Osteocyte (in vitro differentiated cells): ENCODE results near the gene GLB1L2. TPM values are rescaled to one million over a fixed set of nuclear protein-coding genes. Genes with fewer than 3 reads are reported as not detected.

Source experiments
- DNase-seq: peaks from one replicate; pipeline ENCODE4 v3.0.0; 2021; ENCODE audit warnings: mixed read lengths; ENCODE audit not compliant: unreplicated experiment; ENCODE audit errors: extremely low spot score
- H3K27ac Mint-ChIP-seq: one replicate; pipeline ENCODE4 v1.8.0; 2021; ENCODE audit warnings: mild to moderate bottlenecking, mixed read lengths; ENCODE audit not compliant: unreplicated experiment
- H3K27me3 Mint-ChIP-seq: one replicate; pipeline ENCODE4 v1.8.0; 2021; ENCODE audit warnings: mixed read lengths; ENCODE audit not compliant: unreplicated experiment
- H3K36me3 Mint-ChIP-seq: one replicate; pipeline ENCODE4 v1.8.0; 2021; ENCODE audit warnings: mixed read lengths; ENCODE audit not compliant: unreplicated experiment
- H3K4me1 Mint-ChIP-seq: one replicate; pipeline ENCODE4 v1.8.0; 2021; ENCODE audit warnings: mixed read lengths; ENCODE audit not compliant: unreplicated experiment
- H3K4me3 Mint-ChIP-seq: one replicate; pipeline ENCODE4 v1.8.0; 2021; ENCODE audit warnings: mild to moderate bottlenecking, moderate library complexity, mixed read lengths; ENCODE audit not compliant: unreplicated experiment
- H3K9me3 Mint-ChIP-seq: one replicate; pipeline ENCODE4 v1.8.0; 2021; ENCODE audit warnings: mixed read lengths; ENCODE audit not compliant: unreplicated experiment
- total RNA-seq: library from RNA; stranded (reverse); gene quantifications from 2 replicates; pipeline ENCODE4 v1.2.1, GENCODE V29; 2021
- TF ChIP-seq, protein P1 (sequence below): fragments of 200-600 bp; sonication (generic); IDR thresholded peaks from 2 replicates; pipeline ENCODE4 v1.5.0; 2021; ENCODE audit warnings: antibody characterized with exemption, mild to moderate bottlenecking, moderate library complexity

The GLB1L2 gene
- total RNA-seq, 1 donor from 2014 or later = not detected

DNA sequence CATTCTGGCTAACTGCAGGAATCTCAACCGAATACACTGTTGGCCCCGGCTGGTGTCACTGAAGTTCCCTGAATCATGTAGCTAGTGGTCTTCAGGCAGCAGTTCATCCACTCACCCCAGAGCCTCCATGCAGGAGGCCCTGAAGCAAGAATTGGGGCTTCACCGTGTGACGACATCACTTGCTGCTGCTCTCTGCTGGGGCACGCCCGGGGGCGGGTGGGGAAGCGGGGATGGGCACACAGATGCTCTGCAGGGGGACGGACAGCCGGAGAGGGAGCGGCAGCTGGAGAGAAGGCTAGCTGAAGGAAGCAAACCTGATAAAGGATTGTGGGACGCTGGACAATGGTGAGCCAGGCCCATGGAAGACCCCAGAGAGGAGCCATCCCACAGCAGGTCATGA is 63.2 kb downstream of the GLB1L2 start:
- no peak for DNase-seq
- H3K36me3 Mint-ChIP-seq = no peaks in the 10 kb centered on the region
- no peaks in the 10 kb centered on the region for H3K9me3 Mint-ChIP-seq
- H3K27ac Mint-ChIP-seq = no peak overlapping the region
- TF ChIP-seq, protein P1, sequence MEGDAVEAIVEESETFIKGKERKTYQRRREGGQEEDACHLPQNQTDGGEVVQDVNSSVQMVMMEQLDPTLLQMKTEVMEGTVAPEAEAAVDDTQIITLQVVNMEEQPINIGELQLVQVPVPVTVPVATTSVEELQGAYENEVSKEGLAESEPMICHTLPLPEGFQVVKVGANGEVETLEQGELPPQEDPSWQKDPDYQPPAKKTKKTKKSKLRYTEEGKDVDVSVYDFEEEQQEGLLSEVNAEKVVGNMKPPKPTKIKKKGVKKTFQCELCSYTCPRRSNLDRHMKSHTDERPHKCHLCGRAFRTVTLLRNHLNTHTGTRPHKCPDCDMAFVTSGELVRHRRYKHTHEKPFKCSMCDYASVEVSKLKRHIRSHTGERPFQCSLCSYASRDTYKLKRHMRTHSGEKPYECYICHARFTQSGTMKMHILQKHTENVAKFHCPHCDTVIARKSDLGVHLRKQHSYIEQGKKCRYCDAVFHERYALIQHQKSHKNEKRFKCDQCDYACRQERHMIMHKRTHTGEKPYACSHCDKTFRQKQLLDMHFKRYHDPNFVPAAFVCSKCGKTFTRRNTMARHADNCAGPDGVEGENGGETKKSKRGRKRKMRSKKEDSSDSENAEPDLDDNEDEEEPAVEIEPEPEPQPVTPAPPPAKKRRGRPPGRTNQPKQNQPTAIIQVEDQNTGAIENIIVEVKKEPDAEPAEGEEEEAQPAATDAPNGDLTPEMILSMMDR = no peak
- no peak overlapping the region for H3K4me3 Mint-ChIP-seq
- no peaks in the 10 kb centered on the region for H3K27me3 Mint-ChIP-seq
- no peaks in the 10 kb centered on the region for H3K4me1 Mint-ChIP-seq

DNA sequence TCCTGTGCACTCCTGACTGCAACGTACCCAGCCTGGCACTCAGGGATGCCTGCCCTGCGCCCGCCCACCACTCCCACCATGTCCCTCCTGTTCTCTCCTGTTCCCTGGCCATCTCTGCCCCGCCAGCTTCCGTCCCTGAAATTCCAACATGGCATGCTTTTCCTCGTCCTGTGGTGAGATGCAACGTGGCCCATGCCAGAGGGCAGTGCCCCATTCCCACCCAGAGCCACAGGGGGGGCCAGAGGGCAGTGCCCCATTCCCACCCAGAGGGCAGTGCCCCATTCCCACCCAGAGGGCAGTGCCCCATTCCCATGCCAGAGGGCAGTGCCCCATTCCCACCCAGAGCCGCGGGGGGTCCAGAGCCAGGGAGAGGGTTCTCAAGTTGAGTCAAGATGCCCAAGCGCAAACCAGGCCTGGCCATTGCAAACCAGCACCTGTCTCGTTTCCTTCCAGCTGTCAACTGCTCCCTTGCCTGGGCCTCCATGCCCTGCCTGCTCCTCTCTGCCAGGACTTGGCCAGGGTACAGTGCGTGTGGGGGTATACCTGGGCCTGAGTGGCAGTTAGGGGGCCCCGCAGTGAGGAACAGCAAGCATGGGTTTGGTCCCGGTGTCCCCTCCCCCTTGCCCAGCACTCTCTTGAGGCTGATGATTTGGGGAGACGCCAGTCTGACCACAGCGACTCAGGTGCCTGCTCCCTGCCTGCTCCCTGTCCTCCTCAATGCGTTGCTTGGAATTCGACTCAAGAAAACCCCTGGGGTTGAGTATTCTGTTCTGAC is 65.7 kb downstream of the GLB1L2 start:
- no peaks in the 10 kb centered on the region for H3K36me3 Mint-ChIP-seq
- no peaks in the 10 kb centered on the region for H3K4me1 Mint-ChIP-seq
- H3K9me3 Mint-ChIP-seq = peaks cover 11% of the 10 kb centered on the region
- no peak overlapping the region for H3K27ac Mint-ChIP-seq
- TF ChIP-seq, protein P1 = no peak
- no peak for DNase-seq
- H3K4me3 Mint-ChIP-seq = no peak overlapping the region
- H3K27me3 Mint-ChIP-seq = no peaks in the 10 kb centered on the region

DNA sequence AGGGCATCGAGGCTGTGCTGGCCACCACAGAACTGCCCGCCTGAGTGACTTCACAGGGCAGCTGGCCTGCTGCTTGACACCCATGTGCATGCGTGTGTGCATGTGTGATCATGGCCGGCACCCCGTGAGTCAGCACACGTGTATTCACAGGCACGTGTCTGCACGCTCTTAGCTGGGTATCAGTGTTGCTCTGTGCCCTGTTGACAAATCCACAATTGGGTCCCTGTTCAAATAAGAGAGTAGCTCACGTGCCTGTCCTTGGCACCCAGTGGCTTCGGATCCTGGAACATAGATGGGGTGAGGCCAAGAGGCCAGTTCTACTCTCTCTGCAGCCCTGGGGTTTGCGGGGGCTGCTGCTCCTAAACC is 66.3 kb downstream of the GLB1L2 start:
- no peaks in the 10 kb centered on the region for H3K36me3 Mint-ChIP-seq
- H3K27ac Mint-ChIP-seq = no peak overlapping the region
- TF ChIP-seq, protein P1 = no peak
- no peaks in the 10 kb centered on the region for H3K27me3 Mint-ChIP-seq
- no peaks in the 10 kb centered on the region for H3K4me1 Mint-ChIP-seq
- H3K9me3 Mint-ChIP-seq = peaks cover 11% of the 10 kb centered on the region
- no peak overlapping the region for H3K4me3 Mint-ChIP-seq
- DNase-seq = no peak

DNA sequence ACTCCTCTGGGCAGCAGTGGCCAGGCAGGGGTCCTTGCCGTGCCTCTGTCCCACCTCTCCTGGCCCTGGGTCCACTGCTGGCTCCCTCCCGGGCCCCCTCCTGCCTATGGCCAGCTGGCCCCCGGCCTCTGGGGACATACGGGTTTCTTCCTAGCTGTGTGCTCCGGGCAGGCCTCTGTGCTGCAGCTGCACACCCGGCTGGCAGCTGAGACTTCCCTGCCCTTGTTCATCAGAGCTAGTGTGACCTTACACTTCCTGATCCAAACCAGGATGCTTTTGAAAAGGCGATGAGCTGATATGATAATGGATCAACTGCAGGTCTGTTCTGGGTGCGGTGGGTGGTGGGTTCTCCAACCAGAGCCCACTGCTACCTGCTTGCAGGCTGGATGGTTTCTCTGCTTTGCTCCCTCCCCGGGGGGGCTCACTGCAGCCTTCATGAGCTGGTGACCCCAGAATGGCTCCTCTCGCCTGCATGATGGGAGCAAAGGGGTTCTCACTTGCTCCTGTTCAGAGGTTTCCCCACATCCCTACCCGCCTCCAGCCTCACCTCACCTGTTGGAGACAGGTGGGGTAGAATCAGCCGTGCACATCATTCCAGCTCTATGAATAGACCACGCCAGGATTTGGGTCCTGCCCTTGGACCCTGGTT is 67.0 kb downstream of the GLB1L2 start:
- no peak overlapping the region for H3K27ac Mint-ChIP-seq
- no peaks in the 10 kb centered on the region for H3K36me3 Mint-ChIP-seq
- TF ChIP-seq, protein P1 = no peak
- H3K9me3 Mint-ChIP-seq = peaks cover 11% of the 10 kb centered on the region
- no peaks in the 10 kb centered on the region for H3K27me3 Mint-ChIP-seq
- no peaks in the 10 kb centered on the region for H3K4me1 Mint-ChIP-seq
- H3K4me3 Mint-ChIP-seq = no peak overlapping the region
- DNase-seq = no peak

DNA sequence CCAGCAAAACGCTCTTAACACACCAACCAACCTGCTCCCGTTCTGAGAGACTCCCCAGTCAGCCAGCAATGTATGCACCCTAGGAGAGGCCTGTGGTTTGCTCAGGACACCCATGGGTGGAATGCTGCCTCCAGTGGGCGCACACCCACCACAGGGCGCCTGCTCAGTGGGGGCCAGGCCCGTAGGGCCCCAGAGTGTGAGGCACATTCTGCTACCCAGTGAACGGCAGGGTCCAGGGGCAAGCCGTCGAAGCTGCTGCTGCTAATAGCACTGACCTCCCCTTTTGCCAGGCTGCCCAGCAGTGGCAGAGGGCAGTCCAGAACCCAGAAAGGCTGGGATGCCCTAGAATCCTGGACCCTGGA is 67.5 kb downstream of the GLB1L2 start:
- Mint-ChIP-seq H3K4me1 (no peaks in the 10 kb centered on the region), H3K27ac (no peak overlapping the region), H3K4me3 (no peak overlapping the region), H3K9me3 (peaks cover 11% of the 10 kb centered on the region), H3K27me3 (no peaks in the 10 kb centered on the region), H3K36me3 (no peaks in the 10 kb centered on the region)
- TF ChIP-seq, protein P1 = no peak
- no peak for DNase-seq
